Osteoblast (primary cell): ENCODE data around the gene EHHADH. TPM values are rescaled to one million over a fixed set of nuclear protein-coding genes. Genes with fewer than 3 reads are reported as not detected.

Source experiments
- DNase-seq: peaks from one replicate; pipeline ENCODE4 v3.0.0; 2011; ENCODE audit warnings: low spot score, mixed read lengths; ENCODE audit not compliant: insufficient read length; ENCODE audit errors: missing footprints
- H2AFZ ChIP-seq: 2 replicates; pipeline ENCODE4 v1.6.0; 2011; ENCODE audit warnings: mild to moderate bottlenecking, low read length
- H3K27ac ChIP-seq: 2 replicates; pipeline ENCODE4 v1.5.1; 2011; ENCODE audit warnings: mild to moderate bottlenecking, low read depth, low read length, moderate library complexity
- H3K27me3 ChIP-seq: 2 replicates; pipeline ENCODE4 v1.6.0; 2012; ENCODE audit warnings: mild to moderate bottlenecking, control low read depth, inconsistent platforms, low read length, moderate library complexity; ENCODE audit not compliant: insufficient read depth
- H3K36me3 ChIP-seq: 2 replicates; pipeline ENCODE4 v1.5.1; 2011; ENCODE audit warnings: mild to moderate bottlenecking, low read length, control low read depth, moderate library complexity; ENCODE audit not compliant: insufficient read depth
- H3K4me1 ChIP-seq: 2 replicates; pipeline ENCODE4 v1.5.1; 2011; ENCODE audit warnings: mild to moderate bottlenecking, low read length, control low read depth, moderate library complexity; ENCODE audit not compliant: insufficient read depth
- H3K4me2 ChIP-seq: 2 replicates; pipeline ENCODE4 v1.6.0; 2011; ENCODE audit warnings: mild to moderate bottlenecking, low read length; ENCODE audit not compliant: insufficient read depth
- H3K4me3 ChIP-seq: fragments of 200-600 bp; sonication (generic); 3 replicates; pipeline ENCODE4 v1.5.1; 2012; ENCODE audit warnings: mild to moderate bottlenecking, low read length, inconsistent platforms; ENCODE audit not compliant: insufficient read depth
- H3K79me2 ChIP-seq: 2 replicates; pipeline ENCODE4 v1.6.0; 2012; ENCODE audit warnings: mild to moderate bottlenecking, low read length, control low read depth, inconsistent platforms; ENCODE audit not compliant: insufficient read depth
- H3K9me3 ChIP-seq: 2 replicates; pipeline ENCODE4 v1.5.1; 2011; ENCODE audit warnings: low read depth, low read length, control low read depth
- H4K20me1 ChIP-seq: 2 replicates; pipeline ENCODE4 v1.6.0; 2012; ENCODE audit warnings: mild to moderate bottlenecking, low read length, control low read depth; ENCODE audit not compliant: insufficient read depth
- total RNA-seq: library from RNA; depleted of rRNA; stranded (reverse); fragments of >200 nt; gene quantifications from 2 replicates; pipeline ENCODE4 v1.2.3, GENCODE V29; 2012
- TF ChIP-seq, protein P1 (sequence below): IDR thresholded peaks from 2 replicates; pipeline ENCODE4 v1.5.1; 2011; ENCODE audit warnings: mild to moderate bottlenecking, low read depth, low read length, moderate library complexity; ENCODE audit errors: extremely low read depth

Gene EHHADH
- total RNA-seq, 1 donor = 4.0 TPM

- H3K9me3 ChIP-seq = no peaks in the 10 kb centered on the region
Measured at GRCh38 chr3:185153861-185154629, 99.8 kb downstream of the EHHADH start.

GRCh38 chr3:185153171-185153771 lies 100.6 kb downstream of the EHHADH start:
- no peaks in the 10 kb centered on the region for H3K36me3 ChIP-seq
- DNase-seq = peak; percentile 83
- H2AFZ ChIP-seq = peak overlapping the region; percentile 85
- no peaks in the 10 kb centered on the region for H4K20me1 ChIP-seq
- no peaks in the 10 kb centered on the region for H3K9me3 ChIP-seq
- no peak overlapping the region for H3K27ac ChIP-seq
- H3K4me3 ChIP-seq = peak overlapping the region; percentile 65
- H3K27me3 ChIP-seq = peaks cover 70% of the 10 kb centered on the region
- H3K4me1 ChIP-seq = peaks cover 4% of the 10 kb centered on the region
- TF ChIP-seq, protein P1, sequence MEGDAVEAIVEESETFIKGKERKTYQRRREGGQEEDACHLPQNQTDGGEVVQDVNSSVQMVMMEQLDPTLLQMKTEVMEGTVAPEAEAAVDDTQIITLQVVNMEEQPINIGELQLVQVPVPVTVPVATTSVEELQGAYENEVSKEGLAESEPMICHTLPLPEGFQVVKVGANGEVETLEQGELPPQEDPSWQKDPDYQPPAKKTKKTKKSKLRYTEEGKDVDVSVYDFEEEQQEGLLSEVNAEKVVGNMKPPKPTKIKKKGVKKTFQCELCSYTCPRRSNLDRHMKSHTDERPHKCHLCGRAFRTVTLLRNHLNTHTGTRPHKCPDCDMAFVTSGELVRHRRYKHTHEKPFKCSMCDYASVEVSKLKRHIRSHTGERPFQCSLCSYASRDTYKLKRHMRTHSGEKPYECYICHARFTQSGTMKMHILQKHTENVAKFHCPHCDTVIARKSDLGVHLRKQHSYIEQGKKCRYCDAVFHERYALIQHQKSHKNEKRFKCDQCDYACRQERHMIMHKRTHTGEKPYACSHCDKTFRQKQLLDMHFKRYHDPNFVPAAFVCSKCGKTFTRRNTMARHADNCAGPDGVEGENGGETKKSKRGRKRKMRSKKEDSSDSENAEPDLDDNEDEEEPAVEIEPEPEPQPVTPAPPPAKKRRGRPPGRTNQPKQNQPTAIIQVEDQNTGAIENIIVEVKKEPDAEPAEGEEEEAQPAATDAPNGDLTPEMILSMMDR = no peak
- H3K4me2 ChIP-seq = peak overlapping the region; percentile 75
- H3K79me2 ChIP-seq = no peaks in the 10 kb centered on the region

More at GRCh38 chr3:185153861-185154629, 99.8 kb downstream of the EHHADH start:
- Histone ChIP-seq H3K4me2 (peak overlapping the region; percentile 13), H3K36me3 (no peaks in the 10 kb centered on the region), H3K79me2 (no peaks in the 10 kb centered on the region), H3K27me3 (peaks cover 66% of the 10 kb centered on the region), H3K4me1 (peaks cover 4% of the 10 kb centered on the region), H3K27ac (no peak overlapping the region), H2AFZ (no peak overlapping the region), H4K20me1 (no peaks in the 10 kb centered on the region), H3K4me3 (no peak overlapping the region)
- no peak for DNase-seq
- TF ChIP-seq, protein P1 = no peak

DNA sequence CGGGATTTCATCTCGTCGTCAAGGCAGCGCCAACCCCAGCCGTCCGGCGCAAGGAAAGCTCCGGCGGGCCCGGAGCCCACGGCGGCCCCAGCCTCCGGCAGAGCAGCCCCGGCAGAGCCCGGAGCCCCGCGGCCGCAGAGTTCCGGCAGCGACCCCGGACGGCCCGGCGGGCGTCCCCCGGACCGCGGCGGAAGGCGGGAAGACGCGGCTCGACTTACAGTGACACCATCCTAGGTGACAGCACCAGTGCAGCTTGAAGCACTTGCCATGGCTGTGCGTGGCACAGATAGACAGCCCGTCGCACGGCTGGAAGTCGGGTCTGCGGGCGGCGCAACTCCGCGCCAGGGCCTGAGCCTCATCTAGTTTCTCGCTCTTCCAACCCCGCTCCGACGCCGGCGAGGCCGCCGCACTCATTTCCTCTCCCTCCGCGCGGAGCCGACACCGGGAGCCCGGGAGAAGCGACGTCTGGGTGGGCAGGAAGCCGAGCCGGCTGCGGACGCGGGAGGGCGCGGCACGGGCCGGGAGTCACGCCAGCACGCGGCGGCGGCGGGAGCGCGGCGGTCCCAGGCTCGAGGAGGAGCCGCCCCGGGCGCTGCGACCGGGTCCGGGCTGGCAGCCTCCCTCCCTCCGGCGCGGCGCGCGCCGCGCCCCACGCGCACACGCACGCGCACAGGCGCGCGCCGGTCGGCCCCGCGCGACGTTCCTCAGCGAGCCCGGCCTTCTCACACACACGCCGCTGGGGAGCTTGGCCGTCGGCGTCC lies 101.3 kb downstream of the EHHADH start, which contains the start of gene C3orf70:
Gene C3orf70 (minus strand): TSS at position 651 of the 761 bp plus-strand sequence. CDS start 237 bp downstream, at position 414.
- Histone ChIP-seq H3K79me2 (no peaks in the 10 kb centered on the region), H3K4me2 (peak within 1 kb of the TSS; percentile 82), H3K4me3 (peak within 1 kb of the TSS; percentile 65), H3K4me1 (peaks cover 4% of the 10 kb centered on the region), H3K27ac (no peak within 1 kb of the TSS), H3K36me3 (no peaks in the 10 kb centered on the region), H2AFZ (peak within 1 kb of the TSS; percentile 85), H4K20me1 (no peaks in the 10 kb centered on the region), H3K9me3 (no peaks in the 10 kb centered on the region), H3K27me3 (peaks cover 74% of the 10 kb centered on the region)
- DNase-seq = peak; percentile 92
- TF ChIP-seq, protein P1 = no peak
